Ishikawa (cell line): ENCODE data around the gene KRTAP4-3.

Experiments
- CEBPB ChIP-seq: IDR thresholded peaks from 2 replicates; pipeline ENCODE4 v1.6.1; 2012
- CREB1 ChIP-seq: IDR thresholded peaks from 2 replicates; pipeline ENCODE4 v1.6.1; 2012; ENCODE audit warnings: low read depth
- EGR1 ChIP-seq: IDR thresholded peaks from 2 replicates; pipeline ENCODE4 v1.6.1; 2012
- EP300 ChIP-seq: IDR thresholded peaks from 2 replicates; pipeline ENCODE4 v1.6.1; 2012; ENCODE audit warnings: borderline replicate concordance
- FOXM1 ChIP-seq: IDR thresholded peaks from 2 replicates; pipeline ENCODE4 v1.6.1; 2012; ENCODE audit warnings: low read depth, borderline replicate concordance
- MAX ChIP-seq: IDR thresholded peaks from 2 replicates; pipeline ENCODE4 v1.6.1; 2012
- NFIC ChIP-seq: IDR thresholded peaks from 2 replicates; pipeline ENCODE4 v1.6.1; 2012
- RAD21 ChIP-seq: IDR thresholded peaks from 2 replicates; pipeline ENCODE4 v1.6.1; 2012; ENCODE audit warnings: low read depth
- REST ChIP-seq: IDR thresholded peaks from 2 replicates; pipeline ENCODE4 v1.6.1; 2012; ENCODE audit warnings: low read depth, mild to moderate bottlenecking
- TAF1 ChIP-seq: IDR thresholded peaks from 2 replicates; pipeline ENCODE4 v1.6.1; 2012; ENCODE audit warnings: low read depth, mild to moderate bottlenecking
- TCF12 ChIP-seq: IDR thresholded peaks from 2 replicates; pipeline ENCODE4 v1.6.1; 2012; ENCODE audit warnings: low read depth
- TEAD4 ChIP-seq: IDR thresholded peaks from 2 replicates; pipeline ENCODE4 v1.6.1; 2012
- USF1 ChIP-seq: IDR thresholded peaks from 2 replicates; pipeline ENCODE4 v1.6.1; 2012
- YY1 ChIP-seq: IDR thresholded peaks from 2 replicates; pipeline ENCODE4 v1.6.1; 2012; ENCODE audit warnings: low read depth
- ZBTB7A ChIP-seq: IDR thresholded peaks from 2 replicates; pipeline ENCODE4 v1.6.1; 2012; ENCODE audit warnings: low read depth

Gene KRTAP4-3

GRCh38 chr17:41147531-41148204 is 20.4 kb downstream of the KRTAP4-3 start:
- TF ChIP-seq REST (no peak), ZBTB7A (no peak), EGR1 (no peak), NFIC (no peak), MAX (no peak), TEAD4 (no peak), CREB1 (no peak), CEBPB (no peak), TCF12 (no peak), EP300 (no peak), RAD21 (no peak), TAF1 (no peak), YY1 (no peak), USF1 (no peak), FOXM1 (no peak)

GRCh38 chr17:41145261-41145660 is 22.8 kb downstream of the KRTAP4-3 start:
- no peak for TF ChIP-seq REST
- no peak for TF ChIP-seq FOXM1
- no peak for TF ChIP-seq RAD21
- no peak for TF ChIP-seq ZBTB7A
- TF ChIP-seq TEAD4: no peak
- TF ChIP-seq EGR1: no peak
- TF ChIP-seq YY1: no peak
- no peak for TF ChIP-seq TAF1
- TF ChIP-seq NFIC: no peak
- no peak for TF ChIP-seq EP300
- TF ChIP-seq CEBPB: no peak
- no peak for TF ChIP-seq TCF12

GRCh38 chr17:41144846-41145245 is 23.2 kb downstream of the KRTAP4-3 start:
- TF ChIP-seq EGR1: no peak
- no peak for TF ChIP-seq USF1
- TF ChIP-seq RAD21: no peak
- no peak for TF ChIP-seq EP300
- no peak for TF ChIP-seq FOXM1

GRCh38 chr17:41141361-41141760 is 26.7 kb downstream of the KRTAP4-3 start:
- TF ChIP-seq TEAD4 (no peak), USF1 (no peak), EGR1 (no peak), RAD21 (no peak), MAX (no peak)

- TF ChIP-seq NFIC (no peak), REST (no peak), USF1 (no peak), ZBTB7A (no peak), TCF12 (no peak), YY1 (no peak), EGR1 (no peak), FOXM1 (no peak), TEAD4 (no peak), CREB1 (no peak), EP300 (no peak), MAX (no peak), TAF1 (no peak), CEBPB (no peak), RAD21 (no peak)
These were observed 27.5 kb downstream of the KRTAP4-3 start, which contains the start of gene KRTAP4-6 for GRCh38 chr17:41140360-41141131. Gene KRTAP4-6 (minus strand): TSS chr17:41140544. CDS start chr17:41140487, 57 bp downstream.
